ENCODE measurements around the gene SEMA3C.

Gene SEMA3C

GRCh38 chr7:80890426-80891258 lies 28.2 kb downstream of the SEMA3C start:
- Histone ChIP-seq H3K27me3 (replicated peaks) (no peaks in the 10 kb centered on the region), H3K4me3 (ENCODE audit: low read depth, low read length) (no peak overlapping the region), H3K27ac (no peak overlapping the region), H3K36me3 (replicated peaks) (no peaks in the 10 kb centered on the region)
- no peak for DNase-seq
- TF ChIP-seq CTCF (IDR thresholded peaks at IDR 0.05; ENCODE audit: low read depth, low read length, missing control alignments) = no peak
- in situ Hi-C loops (cut with HindIII; ENCODE audit: low pct_ligation_motif_present, low sequenced_read_pairs) = no loop called here

- TF ChIP-seq CTCF (IDR thresholded peaks at IDR 0.05; ENCODE audit: low read depth, low read length, missing control alignments) = no peak
- Histone ChIP-seq H3K27me3 (replicated peaks) (no peaks in the 10 kb centered on the region), H3K36me3 (replicated peaks) (no peaks in the 10 kb centered on the region), H3K4me3 (ENCODE audit: low read depth, low read length) (no peak overlapping the region), H3K27ac (no peak overlapping the region)
- in situ Hi-C loops (cut with HindIII; ENCODE audit: low pct_ligation_motif_present, low sequenced_read_pairs) = no loop called here
- no peak for DNase-seq
Measured at GRCh38 chr7:80889525-80889924, 29.3 kb downstream of the SEMA3C start.

- no peak for TF ChIP-seq CTCF (IDR thresholded peaks at IDR 0.05; ENCODE audit: low read depth, low read length, missing control alignments)
- H3K4me3 ChIP-seq (ENCODE audit: low read depth, low read length) = no peak overlapping the region
- DNase-seq = no peak
- H3K27ac ChIP-seq = no peak overlapping the region
- in situ Hi-C loops (cut with HindIII; ENCODE audit: low pct_ligation_motif_present, low sequenced_read_pairs) = no loop called here
- no peaks in the 10 kb centered on the region for H3K36me3 ChIP-seq (replicated peaks)
- no peaks in the 10 kb centered on the region for H3K27me3 ChIP-seq (replicated peaks)
Measured at GRCh38 chr7:80885757-80886156, 33.1 kb downstream of the SEMA3C start.

GRCh38 chr7:80884511-80885195 lies 34.2 kb downstream of the SEMA3C start:
- H3K4me3 ChIP-seq (ENCODE audit: low read depth, low read length) = no peak overlapping the region
- no peaks in the 10 kb centered on the region for H3K27me3 ChIP-seq (replicated peaks)
- no peak for TF ChIP-seq CTCF (IDR thresholded peaks at IDR 0.05; ENCODE audit: low read depth, low read length, missing control alignments)
- H3K36me3 ChIP-seq (replicated peaks) = no peaks in the 10 kb centered on the region
- in situ Hi-C loops (cut with HindIII; ENCODE audit: low pct_ligation_motif_present, low sequenced_read_pairs) = no loop called here
- peak overlapping the region; percentile 86 for H3K27ac ChIP-seq
- no peak for DNase-seq

- peak overlapping the region; percentile 86 for H3K27ac ChIP-seq
Measured at GRCh38 chr7:80883154-80884025, 35.5 kb downstream of the SEMA3C start.

More at GRCh38 chr7:80883154-80884025, 35.5 kb downstream of the SEMA3C start:
- Histone ChIP-seq H3K4me3 (ENCODE audit: low read depth, low read length) (no peak overlapping the region), H3K27me3 (replicated peaks) (no peaks in the 10 kb centered on the region), H3K36me3 (replicated peaks) (no peaks in the 10 kb centered on the region)
- in situ Hi-C loops (cut with HindIII; ENCODE audit: low pct_ligation_motif_present, low sequenced_read_pairs) = no loop called here
- DNase-seq = peak; percentile 94
- TF ChIP-seq CTCF (IDR thresholded peaks at IDR 0.05; ENCODE audit: low read depth, low read length, missing control alignments) = no peak
